ENCODE data around the gene HDLBP. TPM values are rescaled to one million over a fixed set of nuclear protein-coding genes. Genes with fewer than 3 reads are reported as not detected.

The HDLBP gene
- total and polyA plus RNA-seq, 10 of the 15 experiments (the other 5 are each of a cell fraction or from before 2014, with no cell fraction given): 19.5 to 383 (median 249) TPM

- SMC1A ChIA-PET (ENCODE audit: uncharacterized antibody, unreplicated experiment): no interaction called here
- Histone ChIP-seq H3K27me3 (replicated peaks in 1 of 2; ENCODE audit: control insufficient read depth in 2 of 2, insufficient read depth in 2 of 2, low read length in 1 of 2) (no peaks in the 10 kb centered on the region), H2AFZ (ENCODE audit: control insufficient read depth, low read depth, low read length) (no peak overlapping the region), H3K27ac (ENCODE audit: control insufficient read depth, insufficient read depth) (no peak overlapping the region), H3K79me2 (ENCODE audit: control insufficient read depth, insufficient read depth, low read length) (no peaks in the 10 kb centered on the region), H3K36me3 (ENCODE audit: control insufficient read depth in 2 of 2, insufficient read depth in 2 of 2, low read length in 1 of 2) (no peaks in the 10 kb centered on the region; a peak in 1 of 4 replicates), H3K4me2 (ENCODE audit: control insufficient read depth, insufficient read depth) (no peak overlapping the region), H3K4me1 (ENCODE audit: control insufficient read depth, insufficient read depth, low read length) (no peaks in the 10 kb centered on the region), H3K4me3 (no peak overlapping the region), H4K20me1 (ENCODE audit: control insufficient read depth, insufficient read depth) (no peaks in the 10 kb centered on the region), H3K9me3 (replicated peaks; ENCODE audit: control insufficient read depth, insufficient read depth, low read length) (no peaks in the 10 kb centered on the region), H3K9ac (ENCODE audit: control insufficient read depth, insufficient read depth, low read length) (no peak overlapping the region)
- CTCF ChIA-PET: interaction anchor here (0.9 kb wide), 1 partner anchor 105 kb away, joined by 3 read pairs; no protein-coding TSS in a partner anchor
- ATAC-seq (no peak), DNase-seq (ENCODE audit: low read depth, low spot score) (no peak), FAIRE-seq (no peak)
- BruUV-seq (replicated peaks): no TSS peak
- TF ChIP-seq ZNF274 (IDR thresholded peaks at IDR 0.05; ENCODE audit: insufficient read depth, insufficient read length): no peak
- no peak for TF ChIP-seq SPI1 (IDR thresholded peaks at IDR 0.05; ENCODE audit: borderline replicate concordance, insufficient read depth, low read depth, low read length)
- no peak for TF ChIP-seq NR2C2 (IDR thresholded peaks at IDR 0.05; ENCODE audit: borderline replicate concordance, control insufficient read depth, insufficient read length, low read depth)
- no peak for TF ChIP-seq RBBP5 (conservative IDR thresholded peaks at IDR 0.05)
- TF ChIP-seq SREBF1 (IDR thresholded peaks at IDR 0.05; ENCODE audit: low read length): no peak
- no peak for TF ChIP-seq CEBPB (IDR thresholded peaks at IDR 0.05; ENCODE audit: borderline replicate concordance in 1 of 2, low read depth in 2 of 2, low read length in 2 of 2)
- no peak for TF ChIP-seq ATF3 (IDR thresholded peaks at IDR 0.05; ENCODE audit: borderline replicate concordance, extremely low read depth, low read depth, low read length)
- no peak for TF ChIP-seq IRF4 (IDR thresholded peaks at IDR 0.05; ENCODE audit: low read depth, low read length)
- no peak for TF ChIP-seq ELK1 (IDR thresholded peaks at IDR 0.05; ENCODE audit: low read depth, low read length)
- no peak for TF ChIP-seq PML (IDR thresholded peaks at IDR 0.05; ENCODE audit: low read length)
- no peak for TF ChIP-seq LARP7 (IDR thresholded peaks at IDR 0.05)
- POLR2A ChIA-PET: no interaction called here
- intact Hi-C loops (cut with micrococcal nuclease; ENCODE audit: unreplicated experiment): no loop called here
- in situ Hi-C loops (cut with MboI): no loop called here
- RAD21 ChIA-PET (ENCODE audit: unreplicated experiment): no interaction called here
- WGBS (ENCODE audit: insufficient coverage, insufficient replicate concordance, low lambda C conversion rate, missing lambda C conversion rate): 94% methylated on average over 9 of the region's 9 CpGs
These were observed 132.3 kb downstream of the HDLBP start for GRCh38 chr2:241183221-241183620.

Measured in GM12878 (cell line).